ENCODE results near the gene ZNF236.

ZNF236 gene

DNA sequence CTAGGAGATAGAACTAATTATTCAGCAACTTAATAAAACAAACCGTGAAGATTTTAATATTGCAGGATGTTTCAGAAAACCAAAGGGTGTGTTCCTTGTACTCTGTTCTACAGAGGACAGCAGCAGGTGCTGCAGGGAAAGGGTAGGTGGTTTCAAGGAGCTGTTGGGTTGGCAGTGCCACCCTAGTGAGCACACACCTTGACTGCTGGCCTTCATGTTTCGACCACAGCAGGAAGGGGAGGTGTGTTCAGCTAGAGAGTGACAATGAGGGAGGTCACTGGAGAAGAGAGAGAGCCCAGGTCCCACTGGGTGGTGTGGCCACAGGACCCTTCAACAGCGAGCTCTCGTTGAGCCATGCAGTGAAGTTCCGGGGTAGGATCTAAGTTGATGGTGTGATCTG, 98.6 kb downstream of the ZNF236 start:
- H3K79me2 ChIP-seq (ENCODE audit: insufficient read depth, low read length), result no peaks in the 10 kb centered on the region
- H3K9me3 ChIP-seq (ENCODE audit: low read length), result no peaks in the 10 kb centered on the region
- no peaks in the 10 kb centered on the region for H3F3A ChIP-seq (ENCODE audit: insufficient read depth, low read length)
- no peak overlapping the region for H3K9ac ChIP-seq (ENCODE audit: low read length)
- no peak overlapping the region for H2AFZ ChIP-seq (ENCODE audit: low read length)
- peaks cover 55% of the 10 kb centered on the region for H3K36me3 ChIP-seq (ENCODE audit: insufficient read depth, low read length)
- no peaks in the 10 kb centered on the region for H3K27me3 ChIP-seq (ENCODE audit: insufficient read depth, low read length)
- H4K20me1 ChIP-seq (ENCODE audit: insufficient read depth, low read length), result no peaks in the 10 kb centered on the region
- H3K4me2 ChIP-seq (ENCODE audit: low read length), result no peak overlapping the region
- no peaks in the 10 kb centered on the region for H3K9me2 ChIP-seq (ENCODE audit: low read depth, low read length)
- no peak overlapping the region for H3K4me3 ChIP-seq (ENCODE audit: low read depth, low read length, poor library complexity, severe bottlenecking)
- H3K4me1 ChIP-seq (ENCODE audit: insufficient read depth, low read length, severe bottlenecking), result peaks cover 19% of the 10 kb centered on the region
- TF ChIP-seq CTCF (IDR thresholded peaks at IDR 0.05; ENCODE audit: low read length) (no peak), EZH2 (IDR thresholded peaks at IDR 0.05; ENCODE audit: borderline replicate concordance, low read length) (no peak)
- H3K27ac ChIP-seq (ENCODE audit: low read depth, low read length, poor library complexity, severe bottlenecking), result peak overlapping the region; percentile 33

GRCh38 chr18:76922107-76922506, 99.8 kb downstream of the ZNF236 start:
- no peaks in the 10 kb centered on the region for H3K79me2 ChIP-seq (ENCODE audit: insufficient read depth, low read length)
- no peak overlapping the region for H3K9ac ChIP-seq (ENCODE audit: low read length)
- no peaks in the 10 kb centered on the region for H3K9me3 ChIP-seq (ENCODE audit: low read length)
- H3K36me3 ChIP-seq (ENCODE audit: insufficient read depth, low read length), result peaks cover 59% of the 10 kb centered on the region
- no peak overlapping the region for H3K27ac ChIP-seq (ENCODE audit: low read depth, low read length, poor library complexity, severe bottlenecking)
- H3K4me3 ChIP-seq (ENCODE audit: low read depth, low read length, poor library complexity, severe bottlenecking), result no peak overlapping the region
- no peaks in the 10 kb centered on the region for H3F3A ChIP-seq (ENCODE audit: insufficient read depth, low read length)
- H3K9me2 ChIP-seq (ENCODE audit: low read depth, low read length), result no peaks in the 10 kb centered on the region
- H3K4me2 ChIP-seq (ENCODE audit: low read length), result peak overlapping the region; percentile 22; the same call in 1 of the 2 replicates
- TF ChIP-seq CTCF (IDR thresholded peaks at IDR 0.05; ENCODE audit: low read length) (peak; percentile 93), EZH2 (IDR thresholded peaks at IDR 0.05; ENCODE audit: borderline replicate concordance, low read length) (no peak)
- H3K4me1 ChIP-seq (ENCODE audit: insufficient read depth, low read length, severe bottlenecking), result peaks cover 19% of the 10 kb centered on the region
- H4K20me1 ChIP-seq (ENCODE audit: insufficient read depth, low read length), result no peaks in the 10 kb centered on the region
- no peak overlapping the region for H2AFZ ChIP-seq (ENCODE audit: low read length)
- H3K27me3 ChIP-seq (ENCODE audit: insufficient read depth, low read length), result no peaks in the 10 kb centered on the region

DNA sequence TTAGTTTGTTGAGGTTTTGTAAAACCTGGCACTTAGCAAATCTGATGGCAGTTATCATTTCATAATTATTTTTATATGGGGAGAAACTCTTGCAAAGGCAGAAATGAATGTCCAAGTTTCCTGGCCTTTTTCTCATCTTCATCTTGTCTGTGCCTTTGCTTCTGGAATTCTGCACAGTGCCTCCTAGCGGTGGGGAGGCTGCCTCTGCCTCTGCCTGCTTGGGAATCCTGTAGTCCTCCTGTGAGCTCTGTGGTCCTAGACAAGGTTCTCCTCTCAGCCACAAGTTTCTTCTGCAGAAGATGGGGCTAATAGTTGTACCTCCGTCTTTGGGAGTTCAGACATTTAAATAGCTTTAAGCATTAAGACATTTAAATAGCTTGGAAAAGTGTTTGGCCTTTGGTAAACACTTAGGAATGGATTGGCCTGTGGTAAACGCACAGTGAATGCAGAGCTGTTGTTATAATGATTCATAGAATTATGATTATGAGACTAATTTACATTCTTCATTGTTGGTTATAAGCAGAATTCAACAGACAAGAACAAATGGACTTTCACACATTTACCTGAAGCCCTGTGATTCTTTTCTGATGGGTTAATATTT, 101.2 kb downstream of the ZNF236 start:
- H3K4me3 ChIP-seq (ENCODE audit: low read depth, low read length, poor library complexity, severe bottlenecking), result no peak overlapping the region
- H3F3A ChIP-seq (ENCODE audit: insufficient read depth, low read length), result no peaks in the 10 kb centered on the region
- no peak overlapping the region for H3K27ac ChIP-seq (ENCODE audit: low read depth, low read length, poor library complexity, severe bottlenecking)
- no peaks in the 10 kb centered on the region for H3K9me2 ChIP-seq (ENCODE audit: low read depth, low read length)
- peaks cover 19% of the 10 kb centered on the region for H3K4me1 ChIP-seq (ENCODE audit: insufficient read depth, low read length, severe bottlenecking)
- H3K27me3 ChIP-seq (ENCODE audit: insufficient read depth, low read length), result no peaks in the 10 kb centered on the region
- no peak overlapping the region for H2AFZ ChIP-seq (ENCODE audit: low read length)
- no peaks in the 10 kb centered on the region for H4K20me1 ChIP-seq (ENCODE audit: insufficient read depth, low read length)
- H3K9ac ChIP-seq (ENCODE audit: low read length), result no peak overlapping the region
- H3K4me2 ChIP-seq (ENCODE audit: low read length), result no peak overlapping the region
- peaks cover 66% of the 10 kb centered on the region for H3K36me3 ChIP-seq (ENCODE audit: insufficient read depth, low read length)
- no peaks in the 10 kb centered on the region for H3K9me3 ChIP-seq (ENCODE audit: low read length)
- no peaks in the 10 kb centered on the region for H3K79me2 ChIP-seq (ENCODE audit: insufficient read depth, low read length)
- TF ChIP-seq CTCF (IDR thresholded peaks at IDR 0.05; ENCODE audit: low read length) (peak; percentile 82), EZH2 (IDR thresholded peaks at IDR 0.05; ENCODE audit: borderline replicate concordance, low read length) (no peak)
